Transverse colon (tissue), 4 donors: ENCODE results near the gene ADCY5. TPM values are rescaled to one million over a fixed set of nuclear protein-coding genes. Genes with fewer than 3 reads are reported as not detected.

Source experiments
- DNase-seq: peaks from one replicate; pipeline ENCODE4 v3.0.0-alpha.2; 2019
- H3K27ac ChIP-seq, 4 donors: fragments of 200-600 bp; sonication (generic); 2 replicates each; pipeline ENCODE4 v1.5.1; 2016 to 2018; ENCODE audit warnings: inconsistent platforms in 4 of 4
- H3K27me3 ChIP-seq: fragments of 200-600 bp; sonication (generic); 2 replicates; pipeline ENCODE4 v1.5.1; 2017; ENCODE audit warnings: inconsistent platforms
- H3K36me3 ChIP-seq, 4 donors: fragments of 200-600 bp; sonication (generic); 2 replicates each; pipeline ENCODE4 v1.5.1; 2017 to 2019; ENCODE audit warnings: inconsistent platforms in 4 of 4
- H3K4me1 ChIP-seq, 4 donors: fragments of 200-600 bp; sonication (generic); 2 replicates each; pipeline ENCODE4 v1.5.1; 2017 to 2020; ENCODE audit warnings: inconsistent platforms in 4 of 4
- H3K4me3 ChIP-seq, 4 donors: fragments of 200-600 bp; sonication (generic); 1 replicate in 1 of 4; 2 replicates in 3 of 4; pipeline versions ENCODE4 v1.5.1 to v1.6.1; 2017 to 2019; ENCODE audit warnings: inconsistent platforms in 4 of 4
- H3K9me3 ChIP-seq, 2 donors: fragments of 200-600 bp; sonication (generic); 2 replicates each; pipeline ENCODE4 v1.5.1; 2017 to 2019; ENCODE audit warnings: inconsistent platforms in 2 of 2
- CTCF ChIP-seq, 5 experiments: fragments of 200-600 bp in 3 of 5; fragments of 450-650 bp in 2 of 5; sonication (generic) in 3 of 5; IDR thresholded peaks; 1 replicate in 2 of 5; 2 replicates in 3 of 5; pipeline ENCODE4 v1.5.1; 2016 to 2017; ENCODE audit warnings: antibody characterized with exemption in 5 of 5, inconsistent platforms in 3 of 5, mild to moderate bottlenecking in 2 of 5, moderate library complexity in 1 of 5
- EP300 ChIP-seq: sonication (generic); formaldehyde crosslinking; IDR thresholded peaks from one replicate; pipeline ENCODE4 v1.6.1; 2017; ENCODE audit warnings: antibody characterized with exemption, low read depth
- POLR2A ChIP-seq: fragments of 450-650 bp; IDR thresholded peaks from one replicate; pipeline ENCODE4 v1.6.1; 2016; ENCODE audit warnings: antibody characterized with exemption, mild to moderate bottlenecking, moderate library complexity
- POLR2AphosphoS5 ChIP-seq, 3 donors: sonication (generic); formaldehyde crosslinking; IDR thresholded peaks; one replicate each; pipeline ENCODE4 v1.6.1; 2016; ENCODE audit warnings: antibody characterized with exemption in 3 of 3
- WGBS, 2 donors: methylation state at CpG; one replicate each; pipeline ENCODE4 v1.1.5; 2018; ENCODE audit warnings: low coverage in 1 of 2; 5-methylcytosine and 5-hydroxymethylcytosine counted together
- in situ Hi-C, 4 donors: fragments of 200-750 bp; cut with MboI; loops; one replicate each; pipeline versions ENCODE4 v1.15.0 to v1.15.1; 2017; ENCODE audit warnings: low sequenced_read_pairs in 3 of 4, low pct_ligation_motif_present in 1 of 4, low pct_unique_long_range_greater_than_20kb in 1 of 4
- intact Hi-C: fragments of 100-400 bp; cut with DNase I; formaldehyde crosslinking; loops from one replicate; pipeline ENCODE4 v1.15.1; 2023; ENCODE audit warnings: low total_unique reads
- total RNA-seq, 4 donors: library from RNA; depleted of rRNA; stranded (reverse); fragments of >200 nt; gene quantifications; one replicate each; pipeline ENCODE4 v1.1.0, GENCODE V29; 2016

ADCY5 gene
- total RNA-seq, 4 donors from 2014 or later, result 13.9 to 42.0 (median 28.6) TPM

- in situ Hi-C loops (no loop called here), intact Hi-C loops (loop anchor here (2.0 kb wide), 1 partner anchor 32 kb away; no protein-coding TSS in a partner anchor)
- Histone ChIP-seq H3K27ac (no peak overlapping the region), H3K4me3 (no peak overlapping the region), H3K9me3 (no peaks in the 10 kb centered on the region), H3K4me1 (no peaks in the 10 kb centered on the region), H3K27me3 (no peaks in the 10 kb centered on the region), H3K36me3 (peaks cover 0 to 4% (median 0%) of the 10 kb centered on the region in 4 donors)
- WGBS, 2 donors, result 85 to 89% methylated on average over 5 to 6 of the region's 6 CpGs
- no peak for TF ChIP-seq CTCF (IDR thresholded peaks at IDR 0.05)
- TF ChIP-seq POLR2A, result no peak
- TF ChIP-seq EP300, result no peak
- no peak for TF ChIP-seq POLR2AphosphoS5 (IDR thresholded peaks at IDR 0.05)
- no peak for DNase-seq
Observed at GRCh38 chr3:123277106-123277505, 171.8 kb downstream of the ADCY5 start.

DNA sequence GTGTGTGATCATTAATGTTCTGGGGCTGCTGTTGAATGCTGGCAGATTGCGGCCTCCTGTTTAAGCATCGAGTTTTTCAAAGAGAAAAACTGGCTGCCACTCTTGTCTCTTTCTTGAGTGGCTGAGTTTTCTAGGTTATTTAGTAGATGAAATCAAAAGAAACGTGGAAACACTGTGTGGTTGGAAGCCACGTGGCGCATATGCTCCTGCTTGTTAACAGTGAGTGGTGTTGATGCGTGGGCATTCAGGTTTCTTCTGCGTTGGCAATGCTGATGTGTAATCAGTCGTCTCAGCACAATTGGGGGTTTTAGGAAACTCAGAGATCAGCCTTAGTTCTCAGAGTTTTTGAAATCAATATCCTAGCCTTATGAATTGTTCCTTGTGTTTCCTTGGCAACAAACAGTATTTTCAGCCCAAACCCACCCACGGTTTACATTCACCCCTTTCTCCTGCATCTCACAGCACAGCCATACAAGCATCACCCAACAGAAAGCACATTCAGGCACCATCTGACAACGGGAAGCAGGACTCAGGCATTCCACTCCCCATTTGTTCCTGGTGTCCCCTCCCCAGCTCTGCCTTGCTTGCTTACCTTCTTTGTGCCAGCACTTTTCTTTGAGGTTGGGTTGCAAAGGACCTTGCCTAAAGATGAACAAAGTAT, 172.4 kb downstream of the ADCY5 start:
- 81 to 83% methylated on average over 8 to 10 of the region's 10 CpGs for WGBS, 2 donors
- Histone ChIP-seq H3K9me3 (no peaks in the 10 kb centered on the region), H3K27me3 (no peaks in the 10 kb centered on the region), H3K36me3 (peaks cover 0 to 9% (median 0%) of the 10 kb centered on the region in 4 donors), H3K4me1 (no peaks in the 10 kb centered on the region), H3K27ac (no peak overlapping the region), H3K4me3 (no peak overlapping the region)
- TF ChIP-seq POLR2A (no peak), CTCF (IDR thresholded peaks at IDR 0.05) (no peak), POLR2AphosphoS5 (IDR thresholded peaks at IDR 0.05) (no peak)
- intact Hi-C loops (loop anchor here (2.0 kb wide), 1 partner anchor 32 kb away; no protein-coding TSS in a partner anchor), in situ Hi-C loops (no loop called here)
- no peak for DNase-seq

DNA sequence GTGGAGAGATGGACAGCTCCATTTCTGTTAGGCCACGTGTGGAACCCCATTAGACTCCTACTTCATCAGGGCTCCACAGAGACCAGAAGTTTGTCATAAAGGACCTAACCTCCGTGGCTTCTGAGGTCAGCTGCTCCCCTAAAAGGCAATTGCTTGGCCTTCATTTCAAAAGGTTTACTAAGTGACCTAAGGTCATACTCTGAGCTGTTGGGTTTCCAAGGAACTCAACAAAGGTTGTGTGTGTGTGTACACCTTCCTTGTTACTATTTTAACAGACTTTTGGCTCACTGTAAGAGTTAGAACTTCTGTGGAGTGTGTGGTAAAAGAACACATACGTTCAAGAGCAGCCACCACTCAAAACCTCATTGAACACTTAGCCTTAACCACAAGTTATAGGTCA, 173.2 kb downstream of the ADCY5 start:
- Histone ChIP-seq H3K4me1 (no peaks in the 10 kb centered on the region), H3K27ac (no peak overlapping the region), H3K27me3 (no peaks in the 10 kb centered on the region), H3K4me3 (no peak overlapping the region), H3K9me3 (no peaks in the 10 kb centered on the region), H3K36me3 (peaks cover 0 to 9% (median 0%) of the 10 kb centered on the region in 4 donors)
- intact Hi-C loops (loop anchor here (2.0 kb wide), 1 partner anchor 31 kb away; no protein-coding TSS in a partner anchor), in situ Hi-C loops (no loop called here)
- DNase-seq, result no peak
- WGBS, 2 donors, result 56 to 69% methylated on average over 2 to 3 of the region's 3 CpGs
- TF ChIP-seq POLR2AphosphoS5 (IDR thresholded peaks at IDR 0.05) (no peak), CTCF (IDR thresholded peaks at IDR 0.05) (no peak), POLR2A (no peak), EP300 (no peak)

- WGBS, 2 donors, result 95 to 100% methylated on average over 1 to 2 of the region's 2 CpGs
- no peak for TF ChIP-seq POLR2AphosphoS5 (IDR thresholded peaks at IDR 0.05)
- TF ChIP-seq POLR2A, result no peak
- TF ChIP-seq CTCF (IDR thresholded peaks at IDR 0.05), result no peak
- no peak for TF ChIP-seq EP300
- Histone ChIP-seq H3K27me3 (no peaks in the 10 kb centered on the region), H3K9me3 (no peaks in the 10 kb centered on the region), H3K36me3 (peaks cover 0 to 9% (median 0%) of the 10 kb centered on the region in 4 donors), H3K4me1 (no peaks in the 10 kb centered on the region), H3K4me3 (no peak overlapping the region), H3K27ac (no peak overlapping the region)
- DNase-seq, result no peak
- in situ Hi-C loops, result loop anchor here in 2 of 4 donors (25.0 kb wide), 1 partner anchor 335 kb away; no protein-coding TSS in a partner anchor
- intact Hi-C loops, result no loop called here
Observed at GRCh38 chr3:123272547-123272946, 176.3 kb downstream of the ADCY5 start.
